Uterus (tissue), 2 donors: ENCODE results near the gene NRG3.

Experiments
- POLR2A ChIP-seq, 2 donors: fragments of 450-650 bp; IDR thresholded peaks; one replicate each; pipeline ENCODE4 v1.6.1; 2016; ENCODE audit warnings: antibody characterized with exemption in 2 of 2, mild to moderate bottlenecking in 1 of 2, moderate library complexity in 1 of 2
- TF ChIP-seq, protein P1 (sequence below), 4 experiments: fragments of 200-600 bp in 2 of 4; fragments of 450-650 bp in 2 of 4; sonication (generic) in 2 of 4; IDR thresholded peaks; one replicate each; pipeline ENCODE4 v1.5.1; 2016 to 2019; ENCODE audit warnings: antibody characterized with exemption in 4 of 4, mild to moderate bottlenecking in 2 of 4, moderate library complexity in 1 of 4

DNA sequence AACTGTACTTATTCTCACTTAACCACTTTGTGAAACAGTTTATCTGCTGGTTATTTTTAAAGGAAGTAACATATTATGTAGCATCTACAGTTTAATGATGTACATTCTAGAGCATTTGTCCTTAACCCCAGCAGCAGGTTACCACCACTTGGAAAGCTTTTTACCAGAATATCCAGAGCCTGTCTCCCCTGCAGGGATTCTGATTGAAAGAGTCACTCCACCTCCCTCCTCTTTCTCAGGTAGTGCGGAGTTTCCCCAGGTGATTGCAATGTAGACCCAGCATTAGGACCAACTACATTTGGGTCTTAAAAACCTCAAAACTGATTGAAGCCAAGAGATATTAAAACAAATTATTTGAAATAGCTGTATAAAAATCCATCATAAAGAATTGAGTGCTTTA lies 53.1 kb downstream of the NRG3 start:
- TF ChIP-seq, protein P1, sequence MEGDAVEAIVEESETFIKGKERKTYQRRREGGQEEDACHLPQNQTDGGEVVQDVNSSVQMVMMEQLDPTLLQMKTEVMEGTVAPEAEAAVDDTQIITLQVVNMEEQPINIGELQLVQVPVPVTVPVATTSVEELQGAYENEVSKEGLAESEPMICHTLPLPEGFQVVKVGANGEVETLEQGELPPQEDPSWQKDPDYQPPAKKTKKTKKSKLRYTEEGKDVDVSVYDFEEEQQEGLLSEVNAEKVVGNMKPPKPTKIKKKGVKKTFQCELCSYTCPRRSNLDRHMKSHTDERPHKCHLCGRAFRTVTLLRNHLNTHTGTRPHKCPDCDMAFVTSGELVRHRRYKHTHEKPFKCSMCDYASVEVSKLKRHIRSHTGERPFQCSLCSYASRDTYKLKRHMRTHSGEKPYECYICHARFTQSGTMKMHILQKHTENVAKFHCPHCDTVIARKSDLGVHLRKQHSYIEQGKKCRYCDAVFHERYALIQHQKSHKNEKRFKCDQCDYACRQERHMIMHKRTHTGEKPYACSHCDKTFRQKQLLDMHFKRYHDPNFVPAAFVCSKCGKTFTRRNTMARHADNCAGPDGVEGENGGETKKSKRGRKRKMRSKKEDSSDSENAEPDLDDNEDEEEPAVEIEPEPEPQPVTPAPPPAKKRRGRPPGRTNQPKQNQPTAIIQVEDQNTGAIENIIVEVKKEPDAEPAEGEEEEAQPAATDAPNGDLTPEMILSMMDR (IDR thresholded peaks at IDR 0.05): no peak
- TF ChIP-seq POLR2A (IDR thresholded peaks at IDR 0.05): no peak
